MM.1S (cell line): Measurements from ENCODE around the gene POFUT2.

Experiments
- DNase-seq: peaks from one replicate; pipeline ENCODE4 v3.0.0-alpha.2; 2015
- H2AFZ ChIP-seq: fragments of 300-600 bp; sonication (generic); 2 replicates; pipeline ENCODE4 v1.6.0; 2016; ENCODE audit warnings: antibody characterized with exemption, low read length
- H3F3A ChIP-seq: fragments of 300-600 bp; sonication (generic); 2 replicates; pipeline ENCODE4 v1.6.1; 2016; ENCODE audit warnings: mild to moderate bottlenecking, antibody characterized with exemption, low read length, moderate library complexity, mixed read lengths; ENCODE audit not compliant: insufficient read depth
- H3K27ac ChIP-seq: fragments of 300-600 bp; sonication (generic); 2 replicates; pipeline ENCODE4 v1.5.1; 2016; ENCODE audit warnings: mild to moderate bottlenecking, low read length
- H3K27me3 ChIP-seq: fragments of 300-600 bp; sonication (generic); replicated peaks from 2 replicates; pipeline ENCODE4 v1.6.0; 2016; ENCODE audit warnings: low read length; ENCODE audit not compliant: insufficient read depth
- H3K36me3 ChIP-seq: fragments of 300-600 bp; sonication (generic); replicated peaks from 2 replicates; pipeline ENCODE4 v1.6.1; 2016; ENCODE audit warnings: mild to moderate bottlenecking, low read length, mixed read lengths; ENCODE audit not compliant: insufficient read depth
- H3K4me1 ChIP-seq: fragments of 300-600 bp; sonication (generic); 2 replicates; pipeline ENCODE4 v1.6.1; 2016; ENCODE audit warnings: low read length, mixed read lengths
- H3K4me2 ChIP-seq: fragments of 300-600 bp; sonication (generic); 2 replicates; pipeline ENCODE4 v1.6.0; 2016; ENCODE audit warnings: low read depth, low read length
- H3K4me3 ChIP-seq: fragments of 300-600 bp; sonication (generic); 2 replicates; pipeline ENCODE4 v1.5.1; 2016; ENCODE audit warnings: low read length, mixed read lengths
- H3K79me2 ChIP-seq: fragments of 300-600 bp; sonication (generic); 2 replicates; pipeline ENCODE4 v1.6.1; 2016; ENCODE audit warnings: mixed run types, low read length, mixed read lengths
- H3K9ac ChIP-seq: fragments of 300-600 bp; sonication (generic); 2 replicates; pipeline ENCODE4 v1.6.1; 2016; ENCODE audit warnings: low read length, mixed read lengths
- H3K9me2 ChIP-seq: fragments of 300-600 bp; sonication (generic); replicated peaks from 2 replicates; pipeline ENCODE4 v1.6.1; 2016; ENCODE audit warnings: mild to moderate bottlenecking, low read length, mixed read lengths; ENCODE audit not compliant: insufficient read depth
- H3K9me3 ChIP-seq: fragments of 300-600 bp; sonication (generic); replicated peaks from 2 replicates; pipeline ENCODE4 v1.6.1; 2016; ENCODE audit warnings: mild to moderate bottlenecking, low read length, mixed read lengths; ENCODE audit not compliant: insufficient read depth
- H4K20me1 ChIP-seq: fragments of 300-600 bp; sonication (generic); 2 replicates; pipeline ENCODE4 v1.6.1; 2016; ENCODE audit warnings: mild to moderate bottlenecking, low read length, moderate library complexity, mixed read lengths; ENCODE audit not compliant: insufficient read depth
- EZH2 ChIP-seq: fragments of 300-600 bp; sonication (generic); optimal IDR thresholded peaks from 2 replicates; pipeline ENCODE3; 2017; ENCODE audit warnings: low read depth, mild to moderate bottlenecking, antibody characterized with exemption, low read length, mixed read lengths
- EZH2phosphoT487 ChIP-seq: fragments of 300-600 bp; sonication (generic); IDR thresholded peaks from 2 replicates; pipeline ENCODE4 v1.6.1; 2018; ENCODE audit warnings: antibody characterized with exemption, low read length
- TF ChIP-seq, protein P1 (sequence below): fragments of 300-600 bp; sonication (generic); IDR thresholded peaks from 2 replicates; pipeline ENCODE4 v1.5.1; 2016; ENCODE audit warnings: antibody characterized with exemption, low read length, mixed read lengths

The POFUT2 gene

DNA sequence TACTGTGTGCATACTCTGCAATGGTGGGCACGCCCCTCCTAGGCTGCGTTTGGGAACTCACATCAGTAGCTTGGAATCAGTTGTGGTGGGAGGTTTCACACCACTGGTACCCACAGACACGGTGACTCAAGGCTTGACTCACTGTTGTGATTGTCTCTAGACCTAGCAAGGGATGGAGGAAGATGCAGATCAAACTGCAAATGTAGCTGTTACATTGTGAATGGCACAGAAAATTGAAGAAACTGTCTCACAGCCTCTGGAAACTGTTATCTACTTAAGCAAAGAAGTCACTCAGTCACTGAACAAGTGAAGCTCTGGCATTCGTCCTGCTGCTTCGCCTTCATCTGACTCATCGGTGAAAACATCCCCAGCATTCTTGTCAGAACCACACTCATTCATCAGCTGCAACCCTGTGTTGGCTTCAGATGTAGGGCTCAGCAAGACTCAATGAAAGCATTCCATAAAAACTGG, 59.5 kb downstream of the POFUT2 start:
- peaks cover 91% of the 10 kb centered on the region for H3K27me3 ChIP-seq
- H3K9me2 ChIP-seq, result no peaks in the 10 kb centered on the region
- H3K9me3 ChIP-seq, result no peaks in the 10 kb centered on the region
- no peak overlapping the region for H3K4me2 ChIP-seq
- H2AFZ ChIP-seq, result no peak overlapping the region
- no peak for DNase-seq
- no peaks in the 10 kb centered on the region for H3K4me1 ChIP-seq
- no peaks in the 10 kb centered on the region for H3F3A ChIP-seq
- no peak for TF ChIP-seq EZH2phosphoT487
- H3K79me2 ChIP-seq, result no peaks in the 10 kb centered on the region
- H3K27ac ChIP-seq, result no peak overlapping the region
- no peaks in the 10 kb centered on the region for H3K36me3 ChIP-seq
- H3K4me3 ChIP-seq, result no peak overlapping the region
- H4K20me1 ChIP-seq, result no peaks in the 10 kb centered on the region
- H3K9ac ChIP-seq, result no peak overlapping the region

DNA sequence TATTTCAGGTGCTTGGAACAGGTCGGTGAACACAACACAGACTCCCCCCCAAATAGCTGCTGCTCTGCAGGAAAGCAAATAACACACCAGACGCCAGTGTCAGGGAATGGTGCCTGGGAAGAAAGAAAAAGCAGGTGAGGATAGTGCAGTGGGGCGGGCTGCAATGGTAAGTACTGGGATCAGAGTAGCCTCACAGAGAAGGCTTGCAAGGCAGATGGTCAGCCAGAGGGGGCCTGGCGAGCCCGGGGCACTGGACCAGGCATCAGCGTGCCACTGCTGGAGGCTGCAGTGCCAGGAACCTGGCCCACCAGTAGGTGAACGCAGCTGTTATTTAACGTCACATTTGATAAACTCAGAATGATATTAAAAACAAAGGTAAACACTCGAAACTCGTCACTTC, 60.0 kb downstream of the POFUT2 start:
- H3K4me3 ChIP-seq, result no peak overlapping the region
- no peaks in the 10 kb centered on the region for H3K9me2 ChIP-seq
- H3K27ac ChIP-seq, result no peak overlapping the region
- no peaks in the 10 kb centered on the region for H3F3A ChIP-seq
- peaks cover 91% of the 10 kb centered on the region for H3K27me3 ChIP-seq
- H4K20me1 ChIP-seq, result no peaks in the 10 kb centered on the region
- H3K9ac ChIP-seq, result no peak overlapping the region
- no peaks in the 10 kb centered on the region for H3K4me1 ChIP-seq
- H3K79me2 ChIP-seq, result no peaks in the 10 kb centered on the region
- no peak overlapping the region for H2AFZ ChIP-seq
- TF ChIP-seq, protein P1, sequence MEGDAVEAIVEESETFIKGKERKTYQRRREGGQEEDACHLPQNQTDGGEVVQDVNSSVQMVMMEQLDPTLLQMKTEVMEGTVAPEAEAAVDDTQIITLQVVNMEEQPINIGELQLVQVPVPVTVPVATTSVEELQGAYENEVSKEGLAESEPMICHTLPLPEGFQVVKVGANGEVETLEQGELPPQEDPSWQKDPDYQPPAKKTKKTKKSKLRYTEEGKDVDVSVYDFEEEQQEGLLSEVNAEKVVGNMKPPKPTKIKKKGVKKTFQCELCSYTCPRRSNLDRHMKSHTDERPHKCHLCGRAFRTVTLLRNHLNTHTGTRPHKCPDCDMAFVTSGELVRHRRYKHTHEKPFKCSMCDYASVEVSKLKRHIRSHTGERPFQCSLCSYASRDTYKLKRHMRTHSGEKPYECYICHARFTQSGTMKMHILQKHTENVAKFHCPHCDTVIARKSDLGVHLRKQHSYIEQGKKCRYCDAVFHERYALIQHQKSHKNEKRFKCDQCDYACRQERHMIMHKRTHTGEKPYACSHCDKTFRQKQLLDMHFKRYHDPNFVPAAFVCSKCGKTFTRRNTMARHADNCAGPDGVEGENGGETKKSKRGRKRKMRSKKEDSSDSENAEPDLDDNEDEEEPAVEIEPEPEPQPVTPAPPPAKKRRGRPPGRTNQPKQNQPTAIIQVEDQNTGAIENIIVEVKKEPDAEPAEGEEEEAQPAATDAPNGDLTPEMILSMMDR, result no peak
- TF ChIP-seq EZH2 (no peak), EZH2phosphoT487 (no peak)
- no peak overlapping the region for H3K4me2 ChIP-seq
- H3K9me3 ChIP-seq, result no peaks in the 10 kb centered on the region
- H3K36me3 ChIP-seq, result no peaks in the 10 kb centered on the region
- DNase-seq, result no peak

DNA sequence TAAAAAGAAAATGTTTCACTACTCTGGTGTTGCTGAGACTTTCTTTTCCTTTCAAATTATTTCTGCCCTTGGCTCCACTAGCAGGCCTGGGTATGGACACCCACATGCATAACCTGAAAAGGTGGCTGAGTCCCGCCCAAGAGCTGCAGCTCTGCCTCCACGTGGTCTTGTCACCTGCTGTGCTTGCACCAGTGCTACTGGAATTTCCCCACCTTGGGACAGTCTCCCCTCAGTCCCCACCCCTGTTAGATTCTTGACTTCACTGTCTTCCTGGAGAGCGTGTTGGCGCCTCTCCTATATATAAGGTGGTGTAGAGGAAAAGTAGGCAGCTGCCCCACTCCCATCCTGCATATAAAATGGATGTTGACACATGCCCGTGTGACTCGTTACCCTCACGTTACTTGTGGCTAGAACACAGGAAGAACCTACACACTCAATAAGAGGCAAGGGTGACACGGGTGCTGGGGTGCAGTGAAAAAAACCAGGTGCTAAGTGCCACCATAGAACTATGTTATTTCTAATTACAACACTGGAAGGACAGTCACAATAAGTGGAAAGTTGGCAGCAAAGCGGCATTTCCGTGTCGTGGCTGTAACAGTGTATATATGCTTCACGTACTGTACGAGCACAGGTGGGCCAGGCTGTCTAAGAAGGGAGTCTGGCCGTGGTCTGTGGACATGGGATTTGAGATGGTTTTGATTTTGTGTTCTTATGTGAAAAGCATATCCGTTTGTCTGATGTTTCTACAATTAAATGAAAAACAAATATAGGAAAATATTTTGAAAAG, 61.0 kb downstream of the POFUT2 start:
- Histone ChIP-seq H3K36me3 (no peaks in the 10 kb centered on the region), H2AFZ (no peak overlapping the region), H3K4me3 (no peak overlapping the region), H3K9me3 (no peaks in the 10 kb centered on the region), H3K27ac (no peak overlapping the region), H3K4me1 (no peaks in the 10 kb centered on the region), H3K79me2 (no peaks in the 10 kb centered on the region), H3F3A (no peaks in the 10 kb centered on the region), H3K9me2 (no peaks in the 10 kb centered on the region), H3K9ac (no peak overlapping the region), H4K20me1 (no peaks in the 10 kb centered on the region), H3K4me2 (no peak overlapping the region), H3K27me3 (peaks cover 91% of the 10 kb centered on the region)
- DNase-seq, result no peak
- no peak for TF ChIP-seq EZH2phosphoT487
- TF ChIP-seq EZH2, result no peak
- TF ChIP-seq, protein P1, result no peak

DNA sequence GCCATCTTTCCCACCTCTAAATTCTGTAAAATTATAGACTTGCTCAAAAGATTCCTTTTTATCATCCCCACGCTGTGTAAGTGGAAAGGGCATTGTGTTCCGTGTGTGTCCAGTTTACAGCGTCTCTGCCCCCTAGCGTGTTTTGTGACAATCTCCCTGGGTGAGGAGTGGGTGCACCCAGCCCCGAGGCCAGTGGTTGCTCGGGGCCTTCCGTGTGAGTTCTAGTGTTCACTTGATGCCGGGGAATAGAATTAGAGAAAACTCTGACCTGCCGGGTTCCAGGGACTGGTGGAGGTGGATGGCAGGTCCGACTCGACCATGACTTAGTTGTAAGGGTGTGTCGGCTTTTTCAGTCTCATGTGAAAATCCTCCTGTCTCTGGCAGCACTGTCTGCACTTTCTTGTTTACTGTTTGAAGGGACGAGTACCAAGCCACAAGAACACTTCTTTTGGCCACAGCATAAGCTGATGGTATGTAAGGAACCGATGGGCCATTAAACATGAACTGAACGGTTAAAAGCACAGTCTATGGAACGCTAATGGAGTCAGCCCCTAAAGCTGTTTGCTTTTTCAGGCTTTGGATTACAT, 61.9 kb downstream of the POFUT2 start:
- peaks cover 96% of the 10 kb centered on the region for H3K27me3 ChIP-seq
- no peaks in the 10 kb centered on the region for H3K79me2 ChIP-seq
- no peak overlapping the region for H3K4me3 ChIP-seq
- TF ChIP-seq EZH2phosphoT487, result 0 out of 2 replicates have a peak, but pooled peaks have one; percentile 41
- TF ChIP-seq EZH2, result no peak
- TF ChIP-seq, protein P1, result no peak
- H3K9me2 ChIP-seq, result no peaks in the 10 kb centered on the region
- H3K9ac ChIP-seq, result no peak overlapping the region
- H3K9me3 ChIP-seq, result no peaks in the 10 kb centered on the region
- H3K4me1 ChIP-seq, result no peaks in the 10 kb centered on the region
- H2AFZ ChIP-seq, result no peak overlapping the region
- no peak for DNase-seq
- no peaks in the 10 kb centered on the region for H3F3A ChIP-seq
- H3K36me3 ChIP-seq, result no peaks in the 10 kb centered on the region
- H3K4me2 ChIP-seq, result no peak overlapping the region
- no peak overlapping the region for H3K27ac ChIP-seq
- H4K20me1 ChIP-seq, result no peaks in the 10 kb centered on the region
